Activated B cell treated with CpG ODN at 0.5 μM for 24 hours (primary cell): Measurements from ENCODE around the gene RCOR2. TPM values are rescaled to one million over a fixed set of nuclear protein-coding genes. Genes with fewer than 3 reads are reported as not detected.

ENCODE experiments used
- ATAC-seq: fragments of 200-7000 bp; cut with Tn5 transposase; one replicate; pipeline ENCODE4 v1.10.0; 2021; ENCODE audit warnings: low read depth, mild to moderate bottlenecking, moderate library complexity
- CTCF ChIA-PET: fragments of 350-600 bp; sonication (Branson Sonifier 250); formaldehyde crosslinking; loops from one replicate; lab custom pipeline; 2021; ENCODE audit warnings: antibody characterized with exemption; lab: Charles Lee
- POLR2A ChIA-PET: fragments of 350-600 bp; sonication (Branson Sonifier 250); formaldehyde crosslinking; loops from one replicate; lab custom pipeline; 2021; ENCODE audit warnings: antibody characterized with exemption; lab: Charles Lee
- DNase-seq: peaks from one replicate; pipeline ENCODE4 v3.0.0; 2022
- H3K27ac Mint-ChIP-seq: one replicate; pipeline ENCODE4 v1.8.0; 2020; ENCODE audit warnings: mixed read lengths
- H3K27me3 Mint-ChIP-seq: one replicate; pipeline ENCODE4 v1.8.0; 2021; ENCODE audit warnings: mixed read lengths
- H3K36me3 Mint-ChIP-seq: one replicate; pipeline ENCODE4 v1.8.0; 2021; ENCODE audit warnings: low read depth, mixed read lengths
- H3K4me1 Mint-ChIP-seq: one replicate; pipeline ENCODE4 v1.8.0; 2021; ENCODE audit warnings: mixed read lengths
- H3K4me3 Mint-ChIP-seq: one replicate; pipeline ENCODE4 v1.8.0; 2020; ENCODE audit warnings: mild to moderate bottlenecking, mixed read lengths
- H3K9me3 Mint-ChIP-seq: one replicate; pipeline ENCODE4 v1.8.0; 2020; ENCODE audit warnings: mixed read lengths
- CTCF ChIP-seq: fragments of 200-600 bp; IDR thresholded peaks from one replicate; pipeline ENCODE4 v1.8.0; 2022; ENCODE audit warnings: antibody characterized with exemption, mild to moderate bottlenecking
- intact Hi-C: fragments of 100-400 bp; cut with micrococcal nuclease; formaldehyde crosslinking; loops from one replicate; pipeline ENCODE4 v1.15.1; 2024
- total RNA-seq: library from RNA; stranded (reverse); gene quantifications from 2 replicates; pipeline ENCODE4 v1.2.3, GENCODE V29; 2022

The RCOR2 gene
- total RNA-seq, 1 donor from 2014 or later = not detected

GRCh38 chr11:63893355-63893754 lies 23.6 kb downstream of the RCOR2 start:
- Mint-ChIP-seq H3K4me1 (peaks cover 47% of the 10 kb centered on the region), H3K4me3 (no peak overlapping the region)

GRCh38 chr11:63892228-63892627 lies 24.7 kb downstream of the RCOR2 start:
- Mint-ChIP-seq H3K36me3 (peaks cover 46% of the 10 kb centered on the region), H3K4me3 (no peak overlapping the region), H3K27ac (no peak overlapping the region), H3K4me1 (peaks cover 59% of the 10 kb centered on the region), H3K27me3 (no peaks in the 10 kb centered on the region), H3K9me3 (no peaks in the 10 kb centered on the region)
- no peak for DNase-seq
- no peak for TF ChIP-seq CTCF
- intact Hi-C loops = no loop called here
- ChIA-PET CTCF (interaction anchor here (1.9 kb wide), 1 partner anchor 55 kb away, joined by 5 read pairs; no protein-coding TSS in a partner anchor), POLR2A (no interaction called here)
- ATAC-seq = no peak

More at GRCh38 chr11:63893355-63893754, 23.6 kb downstream of the RCOR2 start:
- Mint-ChIP-seq H3K36me3 (peaks cover 57% of the 10 kb centered on the region), H3K27me3 (no peaks in the 10 kb centered on the region), H3K27ac (peak overlapping the region; percentile 30), H3K9me3 (no peaks in the 10 kb centered on the region)
- ATAC-seq (no peak), DNase-seq (no peak)
- POLR2A ChIA-PET = no interaction called here
- TF ChIP-seq CTCF = no peak
- CTCF ChIA-PET = no interaction called here
- intact Hi-C loops = no loop called here

- Mint-ChIP-seq H3K4me3 (no peak overlapping the region), H3K27me3 (no peaks in the 10 kb centered on the region), H3K27ac (no peak overlapping the region), H3K4me1 (peaks cover 64% of the 10 kb centered on the region), H3K36me3 (peaks cover 28% of the 10 kb centered on the region), H3K9me3 (no peaks in the 10 kb centered on the region)
- TF ChIP-seq CTCF = no peak
- intact Hi-C loops = no loop called here
- ATAC-seq (no peak), DNase-seq (no peak)
- ChIA-PET CTCF (no interaction called here), POLR2A (no interaction called here)
Measured at GRCh38 chr11:63890368-63890767, 26.6 kb downstream of the RCOR2 start.

- ChIA-PET CTCF (no interaction called here), POLR2A (no interaction called here)
- H3K4me3 Mint-ChIP-seq = peak overlapping the region; percentile 28
- ATAC-seq (no peak), DNase-seq (no peak)
- H3K9me3 Mint-ChIP-seq = no peaks in the 10 kb centered on the region
- no peak for TF ChIP-seq CTCF
- peak overlapping the region; percentile 56 for H3K27ac Mint-ChIP-seq
- peaks cover 71% of the 10 kb centered on the region for H3K4me1 Mint-ChIP-seq
- no peaks in the 10 kb centered on the region for H3K27me3 Mint-ChIP-seq
- intact Hi-C loops = loop anchor here (2.0 kb wide), 2 partner anchors 29 to 49 kb away; partner anchors contain the start of gene NAA40
- H3K36me3 Mint-ChIP-seq = peaks cover 24% of the 10 kb centered on the region
Measured at GRCh38 chr11:63889344-63889743, 27.6 kb downstream of the RCOR2 start.

- ATAC-seq (peak; percentile 89), DNase-seq (peak; percentile 44)
- Mint-ChIP-seq H3K4me1 (peaks cover 78% of the 10 kb centered on the region), H3K27ac (peak overlapping the region; percentile 92), H3K4me3 (peak overlapping the region; percentile 87), H3K9me3 (no peaks in the 10 kb centered on the region), H3K36me3 (peaks cover 19% of the 10 kb centered on the region), H3K27me3 (no peaks in the 10 kb centered on the region)
- no peak for TF ChIP-seq CTCF
- CTCF ChIA-PET = interaction anchor here (0.7 to 2.1 kb wide), 2 partner anchors 50 to 52 kb away, joined by 3 to 8 read pairs; partner anchors contain the start of gene MARK2
- POLR2A ChIA-PET = interaction anchor here (0.6 to 1.6 kb wide), 8 partner anchors 14 to 110 kb away, joined by 3 to 10 read pairs (median 4); partner anchors contain the start of genes MARK2, NAA40 and RCOR2
- intact Hi-C loops = loop anchor here (1.0 to 2.0 kb wide), 3 partner anchors 30 to 50 kb away; partner anchors contain the start of genes MARK2 and NAA40
Measured at GRCh38 chr11:63888170-63889086, 28.5 kb downstream of the RCOR2 start.
